SHP77 treated with DMSO at 0.1 percent for 48 hours (cell line): Measurements from ENCODE around the gene KARS1.
"Not testable (repeated sequence)": the region's sequence is repeated elsewhere in the genome, so short reads cannot be mapped to it uniquely, and the experiment has no call there.

Experiments
- DNase-seq: peaks from one replicate; lab custom pipeline; 2025; lab: John Stamatoyannopoulos, UW

The KARS1 gene

DNA sequence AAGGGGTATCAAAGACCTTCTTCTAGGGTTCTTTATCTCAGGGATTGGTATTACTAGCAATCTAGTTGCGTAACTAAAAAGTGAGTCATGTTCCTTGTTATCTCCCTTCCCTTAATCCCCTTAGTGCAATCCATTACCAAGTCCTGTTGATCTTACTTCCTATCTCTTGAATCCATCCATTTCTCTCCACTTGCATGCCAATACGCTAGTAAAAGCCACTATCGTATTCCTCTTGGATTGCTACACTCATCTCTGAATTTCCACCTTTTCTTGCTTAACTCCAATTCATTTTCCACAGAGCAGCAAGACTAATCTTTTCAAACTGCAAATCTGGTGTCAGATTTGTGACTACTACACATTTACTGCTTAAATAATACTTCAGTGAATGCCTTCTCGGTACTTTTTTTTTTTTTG lies 22.5 kb downstream of the KARS1 start:
- DNase-seq = no peak

DNA sequence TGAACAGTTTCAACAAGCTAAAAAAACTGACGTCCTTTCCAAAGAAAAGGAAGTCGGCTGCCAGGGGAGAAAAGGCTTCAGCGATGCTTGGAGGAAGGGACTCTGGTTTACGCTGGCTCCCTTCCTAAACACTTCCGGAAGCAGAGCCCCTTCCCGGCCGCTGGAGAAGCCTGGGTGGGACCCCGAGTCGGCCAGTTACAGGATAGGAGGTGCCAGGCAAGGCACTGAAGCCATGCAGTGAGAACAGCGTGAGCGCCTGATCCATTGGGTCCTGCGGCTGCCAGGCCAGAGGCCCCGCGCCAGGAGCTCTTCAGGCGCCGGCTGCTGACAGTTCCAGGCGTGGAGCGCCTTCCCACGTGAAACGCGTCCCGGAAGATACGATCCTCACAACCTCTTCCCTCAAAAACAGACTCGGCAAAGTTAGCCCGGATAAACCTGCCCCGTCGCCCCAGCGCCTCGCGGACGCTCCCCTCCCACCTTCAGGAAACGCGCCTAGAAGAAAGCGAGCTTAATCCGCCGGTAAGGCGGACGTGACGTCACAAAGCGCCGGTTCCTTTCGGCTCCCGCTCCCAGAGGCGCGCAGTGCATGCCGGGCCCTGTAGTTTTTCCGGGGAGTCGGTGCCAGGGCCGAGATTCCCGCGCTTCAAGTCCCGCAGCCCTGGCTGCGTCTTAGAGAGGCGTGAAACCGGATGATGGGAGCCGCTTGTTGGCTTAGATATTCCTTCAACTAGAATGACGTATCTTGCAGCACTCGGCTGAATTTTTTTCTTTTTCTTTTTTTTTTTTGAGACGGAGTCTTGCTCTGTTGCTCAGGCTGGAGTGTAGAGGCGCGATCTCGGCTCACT lies 24.5 kb downstream of the KARS1 start, which contains the start of gene ADAT1:
ADAT1 (minus strand) TSS at position 521 of the 845 bp plus-strand sequence. CDS start 2,482 bp downstream, outside the sequence.
- DNase-seq = peak; percentile 95

DNA sequence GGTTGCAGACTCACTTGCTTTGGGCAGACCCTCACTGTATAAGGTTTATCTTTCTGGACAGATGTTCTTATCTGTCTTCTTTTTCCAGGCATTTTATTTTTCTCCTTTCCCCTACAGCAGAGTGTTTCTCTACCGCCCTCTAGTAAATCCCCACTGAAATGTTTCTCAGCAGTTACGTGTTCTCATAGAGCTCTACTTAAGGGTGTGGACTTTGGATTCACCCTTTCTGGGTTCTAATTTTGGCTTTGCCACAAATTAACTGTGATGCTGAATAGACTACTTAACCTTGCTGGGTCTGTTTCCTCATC lies 26.3 kb downstream of the KARS1 start:
- no peak for DNase-seq

DNA sequence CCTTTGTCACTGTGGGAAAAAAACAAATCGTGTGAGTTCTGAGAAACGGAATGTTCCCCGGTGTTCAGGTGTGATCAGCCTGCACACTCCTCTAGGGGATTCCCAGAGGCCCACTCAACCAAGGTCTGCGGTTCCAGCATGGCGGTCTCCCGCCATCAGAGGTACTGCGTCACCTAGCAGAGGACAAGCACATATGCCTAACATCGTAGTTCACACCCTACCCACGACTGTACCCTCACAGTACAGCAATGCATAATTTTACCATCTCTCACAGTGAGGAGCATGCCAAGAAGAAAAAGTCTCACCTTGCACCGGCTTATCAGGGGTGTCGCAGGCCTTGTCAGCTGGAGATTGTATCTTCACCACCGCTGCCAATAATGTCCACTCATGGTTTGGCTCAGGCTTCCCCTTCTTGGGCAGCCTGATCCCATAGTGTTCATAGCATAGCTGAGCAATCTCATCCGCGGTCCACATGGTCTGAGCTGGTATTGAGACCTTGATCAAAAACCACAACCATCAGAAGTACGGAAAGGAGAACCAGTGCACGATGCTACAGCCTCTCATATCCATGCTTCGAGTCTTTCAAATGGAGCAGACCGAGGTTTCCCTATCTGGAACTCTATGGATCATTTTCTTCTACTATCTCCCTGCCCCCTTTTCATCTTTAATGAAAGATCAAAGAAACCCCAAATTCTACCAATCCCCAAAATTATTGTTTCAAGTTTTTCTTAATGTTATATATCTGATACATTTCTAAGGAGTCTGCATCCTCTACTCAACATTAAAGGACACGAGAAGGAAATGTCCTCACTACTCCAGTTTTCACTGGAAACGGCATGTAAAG lies 26.9 kb downstream of the KARS1 start:
- DNase-seq = no peak

DNA sequence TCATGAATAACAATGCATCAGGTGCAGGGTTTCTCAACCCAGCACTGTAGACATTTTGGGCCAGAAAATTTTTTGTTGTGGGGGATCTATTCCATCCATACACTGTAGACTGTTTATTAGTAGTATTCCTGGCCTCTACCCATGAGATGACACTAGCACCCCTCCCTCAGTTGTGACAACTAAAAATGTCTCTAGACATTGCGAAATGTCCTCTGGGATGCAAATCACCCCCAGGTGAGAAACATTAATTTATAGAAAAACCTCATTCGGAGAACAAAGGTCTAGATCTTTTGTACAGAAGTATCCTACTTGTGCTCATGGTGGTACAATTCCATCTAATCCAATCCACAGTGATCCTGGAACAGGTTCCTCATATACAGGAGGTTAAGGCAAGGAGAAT lies 28.7 kb downstream of the KARS1 start:
- no peak for DNase-seq

DNA sequence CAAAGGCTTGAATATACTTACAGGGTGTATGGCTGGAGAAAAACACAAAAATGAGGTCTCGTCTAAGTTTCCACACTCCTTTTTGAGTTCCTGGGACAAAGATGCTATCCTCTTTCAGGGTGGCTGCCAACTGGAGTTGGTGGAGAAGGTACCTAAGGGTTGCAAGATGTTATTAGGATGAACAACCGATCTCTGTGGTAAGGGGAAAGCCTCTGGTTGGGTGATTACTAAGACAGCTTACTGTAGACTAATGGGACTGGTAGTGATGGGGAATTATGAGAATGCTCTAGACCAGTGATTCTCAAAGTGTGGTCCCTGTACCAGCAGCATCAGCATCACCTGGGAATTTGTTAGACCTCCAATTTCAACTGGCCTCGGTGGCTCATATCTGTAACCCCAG lies 30.3 kb downstream of the KARS1 start:
- DNase-seq = no peak

DNA sequence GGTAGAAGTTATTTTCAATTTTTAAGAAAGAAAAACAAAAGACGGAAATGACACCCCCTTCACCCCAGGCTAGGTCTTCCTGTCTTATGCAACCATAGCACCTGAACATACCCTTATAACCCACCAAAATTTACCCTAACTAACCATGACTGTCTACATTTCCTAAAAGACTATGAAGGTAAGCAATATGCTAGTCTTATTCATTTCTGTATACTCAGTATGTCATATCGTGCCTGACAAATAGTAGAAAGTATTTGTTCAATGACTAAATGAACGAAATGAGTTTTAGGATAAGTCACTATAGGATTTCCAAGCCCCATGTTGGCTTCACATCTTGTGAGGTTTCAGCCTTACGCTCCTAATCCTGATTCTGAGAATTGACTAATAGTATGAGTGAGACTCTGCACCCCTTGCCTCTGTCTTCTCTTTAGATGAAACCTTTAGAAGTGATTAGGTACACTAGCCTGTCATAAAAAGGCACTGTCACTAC lies 30.9 kb downstream of the KARS1 start:
- DNase-seq = no peak

DNA sequence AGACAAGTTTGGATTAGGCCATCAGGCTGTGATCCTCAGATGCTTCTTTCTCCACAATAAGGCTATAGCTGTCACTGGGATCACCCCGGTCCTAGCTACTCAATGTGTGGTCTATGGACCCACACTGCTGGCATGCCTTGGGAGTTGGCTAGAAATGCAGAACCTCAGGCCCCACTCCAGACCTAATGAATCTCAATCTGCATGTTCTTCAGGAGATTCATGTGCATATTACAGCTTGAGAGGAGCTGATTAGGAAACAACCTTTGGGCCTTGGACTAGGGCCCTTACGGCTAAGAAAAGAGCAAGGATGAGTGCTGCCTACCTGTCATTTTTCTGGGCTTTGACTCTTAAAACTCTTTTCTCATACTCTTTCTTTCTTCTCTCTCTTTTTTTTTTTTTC lies 31.8 kb downstream of the KARS1 start:
- no peak for DNase-seq

DNA sequence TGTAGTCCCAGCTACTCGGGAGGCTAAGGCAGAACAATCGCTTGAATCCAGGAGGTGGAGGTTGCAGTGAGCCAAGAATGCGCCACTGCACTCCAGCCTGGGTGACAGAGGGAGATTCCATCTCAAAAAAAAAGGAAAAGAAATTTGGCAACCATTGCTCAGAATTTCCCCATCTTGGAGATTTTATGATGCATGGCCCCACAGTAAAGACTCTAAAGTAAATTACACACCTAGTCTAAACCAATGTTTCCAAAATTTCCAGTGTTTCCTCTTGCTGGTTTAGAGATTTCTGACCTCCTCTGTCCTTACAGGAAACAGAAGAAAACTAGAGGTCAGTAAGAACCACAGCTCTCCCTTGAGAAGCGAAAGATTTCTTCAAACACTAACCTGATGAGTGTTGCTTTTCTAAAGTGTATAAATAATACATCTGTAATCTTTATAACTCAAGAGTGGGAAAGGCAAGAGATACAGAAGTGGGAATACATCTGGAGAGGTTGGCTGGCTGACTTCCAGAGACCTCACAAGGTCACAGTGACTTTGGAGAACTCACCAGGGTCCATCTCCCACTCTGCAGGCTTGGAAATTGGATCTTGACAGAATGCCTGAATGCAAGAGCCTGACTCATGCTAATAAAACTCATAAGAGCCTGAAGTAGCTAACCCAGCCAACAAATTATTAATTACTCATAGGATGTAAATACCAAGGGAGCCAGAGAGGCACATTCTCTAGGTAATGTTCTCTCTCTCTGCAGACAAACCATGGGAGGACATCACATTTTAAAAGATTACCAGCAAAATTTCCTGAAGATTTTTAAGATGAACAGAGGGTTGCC lies 33.2 kb downstream of the KARS1 start:
- no peak for DNase-seq

DNA sequence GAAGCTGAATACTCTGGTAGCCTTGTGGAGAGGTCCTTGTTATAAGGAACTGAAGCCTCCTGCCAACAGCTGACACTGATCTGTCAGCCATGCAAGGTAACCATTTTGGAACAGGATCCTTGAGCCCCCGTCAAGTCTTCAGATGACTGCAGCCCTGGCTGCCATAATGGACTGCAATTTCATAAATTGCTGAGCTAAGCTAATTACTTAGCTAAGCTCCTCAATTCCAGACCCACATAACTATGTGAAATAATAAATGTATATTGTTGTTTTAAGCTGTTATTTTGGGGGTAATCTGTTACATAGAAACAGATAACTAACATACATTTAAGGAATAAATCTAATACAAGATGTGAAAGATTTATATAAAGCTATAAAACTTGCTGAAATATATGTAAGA lies 41.0 kb downstream of the KARS1 start:
- no peak for DNase-seq

DNA sequence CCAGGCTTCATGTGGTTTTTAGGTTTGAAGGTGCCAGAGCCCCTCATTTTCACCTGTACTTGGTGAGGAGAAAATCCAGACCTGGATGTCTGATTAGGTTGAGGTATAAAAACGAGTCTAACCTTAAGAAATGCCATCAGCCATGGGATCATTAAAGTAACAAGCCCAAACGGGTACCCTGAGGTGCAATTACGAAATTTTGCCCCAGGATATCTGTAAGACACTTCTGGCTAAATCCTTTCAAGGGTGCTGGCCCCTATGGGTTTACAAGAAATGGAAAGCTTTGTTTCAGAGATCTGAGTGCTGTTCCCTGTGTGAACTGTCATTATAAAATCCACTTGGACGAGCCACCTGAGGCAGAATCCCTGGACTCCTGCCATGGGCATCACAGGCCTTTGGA lies 44.2 kb downstream of the KARS1 start:
- DNase-seq = no peak

DNA sequence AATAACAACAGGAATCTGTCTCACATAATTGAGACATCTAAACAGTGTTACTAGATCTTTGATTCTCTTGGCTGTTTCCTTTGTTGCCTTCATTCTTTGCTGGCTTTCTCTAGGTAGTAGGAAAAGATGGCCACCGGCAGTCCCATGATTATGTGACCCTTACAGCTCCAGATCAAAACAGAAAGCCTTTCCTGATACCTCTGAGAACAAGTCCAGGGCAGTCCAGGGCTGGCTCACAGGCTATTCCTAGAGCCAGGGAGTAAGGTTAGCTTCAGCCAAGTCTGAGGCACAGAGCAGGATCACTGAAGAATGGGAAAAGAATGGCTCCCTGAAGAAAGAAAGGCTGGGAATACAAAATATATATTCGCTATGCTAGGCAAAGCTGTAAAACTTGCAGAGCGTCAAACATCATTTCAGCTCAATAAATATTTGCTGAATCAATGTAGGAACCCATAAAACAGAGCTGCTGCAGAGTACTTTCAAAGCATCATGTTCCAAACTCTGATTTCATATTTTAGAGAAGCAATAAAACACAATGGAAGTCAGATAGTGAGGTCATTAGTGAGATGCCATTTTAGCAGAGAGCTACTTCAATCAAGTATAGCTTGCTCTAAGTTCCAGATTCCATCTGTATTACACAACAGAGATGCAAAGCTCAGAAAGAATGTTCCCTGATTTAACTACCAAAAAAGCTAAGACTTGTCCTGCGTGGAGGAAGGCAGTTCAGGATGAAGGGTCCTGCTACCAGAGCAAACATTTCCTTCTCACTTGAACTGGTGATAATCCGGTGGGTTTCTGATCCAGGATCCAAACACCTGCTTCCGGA lies 47.8 kb downstream of the KARS1 start:
- no peak for DNase-seq

DNA sequence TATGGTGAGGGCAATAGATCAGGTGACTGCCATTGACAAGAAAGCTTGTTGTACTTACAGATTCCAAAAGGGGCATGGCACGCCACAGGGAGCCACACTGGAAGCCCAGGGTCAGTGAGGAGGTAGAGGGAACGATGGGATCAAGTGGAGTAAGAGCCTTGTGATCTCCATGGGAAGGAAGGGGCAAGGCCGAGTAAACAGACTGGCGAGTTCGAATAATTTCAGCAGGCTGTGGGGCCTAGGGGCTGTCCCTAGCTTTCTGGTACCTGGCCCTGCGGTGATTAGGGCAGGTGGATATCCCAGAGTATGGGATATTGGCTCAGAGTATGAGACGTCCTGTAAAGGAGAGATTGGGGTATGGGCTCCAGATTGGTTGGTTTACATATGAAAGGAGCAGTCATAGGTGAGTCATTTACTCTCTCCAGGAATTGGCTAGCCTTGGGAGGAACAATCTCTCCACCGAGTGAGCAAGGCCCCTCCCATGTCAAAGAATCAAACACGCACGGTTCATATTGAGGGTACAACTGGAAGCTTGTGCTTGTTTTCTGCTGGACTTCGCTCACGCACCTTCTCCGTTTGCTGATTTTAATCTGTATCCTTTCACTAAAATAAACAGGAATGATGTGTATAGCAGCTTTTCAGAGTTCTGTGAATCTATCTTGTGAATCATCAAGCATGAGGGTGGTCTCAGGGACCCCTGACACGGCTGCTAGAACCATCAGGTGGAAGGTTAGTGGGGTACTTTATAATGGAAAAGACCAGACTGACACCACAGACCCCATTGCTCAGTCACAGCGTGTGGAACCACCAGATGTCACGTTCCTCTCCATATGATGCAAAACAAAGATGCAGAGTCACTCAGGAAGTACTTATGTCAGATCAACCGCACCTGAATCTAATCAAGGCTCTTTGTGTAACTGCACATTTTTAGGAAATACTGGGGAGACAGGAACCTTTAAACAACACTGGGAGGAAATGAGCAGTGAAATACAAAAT lies 53.3 kb downstream of the KARS1 start:
- DNase-seq = peak; percentile 63

DNA sequence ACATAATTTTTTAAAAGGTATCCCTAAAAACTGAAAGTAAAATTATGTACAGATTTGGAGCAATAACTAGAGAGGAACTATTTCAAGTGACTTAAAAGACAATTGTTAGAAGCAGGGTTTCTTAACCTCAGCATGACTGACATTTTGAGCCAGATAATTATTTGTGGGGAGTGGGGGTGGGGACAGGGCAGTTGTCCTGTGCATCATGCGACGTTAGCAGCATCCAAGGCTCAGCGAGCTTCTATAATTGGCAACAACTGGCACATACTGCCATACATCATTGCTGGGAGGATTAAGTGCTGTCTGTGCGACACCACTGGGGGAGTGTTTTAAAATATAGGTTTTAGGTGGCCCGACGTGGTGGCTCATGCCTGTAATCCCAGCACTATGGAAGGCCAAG lies 54.2 kb downstream of the KARS1 start:
- DNase-seq = no peak

DNA sequence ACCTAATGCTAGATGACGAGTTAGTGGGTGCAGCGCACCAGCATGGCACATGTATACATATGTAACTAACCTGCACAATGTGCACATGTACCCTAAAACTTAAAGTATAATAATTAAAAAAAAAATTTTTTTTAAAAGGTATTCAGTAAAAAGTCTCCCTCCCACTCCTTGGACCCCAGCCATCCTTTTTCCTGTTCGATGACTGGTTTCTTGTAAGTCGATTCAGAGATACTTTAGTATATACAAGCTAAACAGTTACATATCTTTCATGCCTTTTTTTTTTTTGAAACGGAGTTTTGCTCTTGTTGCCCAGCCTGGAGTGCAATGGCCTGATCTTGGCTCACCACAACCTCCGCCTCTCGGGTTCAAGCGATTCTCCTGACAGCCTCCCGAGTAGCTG lies 55.5 kb downstream of the KARS1 start:
- DNase-seq = not testable (repeated sequence)

DNA sequence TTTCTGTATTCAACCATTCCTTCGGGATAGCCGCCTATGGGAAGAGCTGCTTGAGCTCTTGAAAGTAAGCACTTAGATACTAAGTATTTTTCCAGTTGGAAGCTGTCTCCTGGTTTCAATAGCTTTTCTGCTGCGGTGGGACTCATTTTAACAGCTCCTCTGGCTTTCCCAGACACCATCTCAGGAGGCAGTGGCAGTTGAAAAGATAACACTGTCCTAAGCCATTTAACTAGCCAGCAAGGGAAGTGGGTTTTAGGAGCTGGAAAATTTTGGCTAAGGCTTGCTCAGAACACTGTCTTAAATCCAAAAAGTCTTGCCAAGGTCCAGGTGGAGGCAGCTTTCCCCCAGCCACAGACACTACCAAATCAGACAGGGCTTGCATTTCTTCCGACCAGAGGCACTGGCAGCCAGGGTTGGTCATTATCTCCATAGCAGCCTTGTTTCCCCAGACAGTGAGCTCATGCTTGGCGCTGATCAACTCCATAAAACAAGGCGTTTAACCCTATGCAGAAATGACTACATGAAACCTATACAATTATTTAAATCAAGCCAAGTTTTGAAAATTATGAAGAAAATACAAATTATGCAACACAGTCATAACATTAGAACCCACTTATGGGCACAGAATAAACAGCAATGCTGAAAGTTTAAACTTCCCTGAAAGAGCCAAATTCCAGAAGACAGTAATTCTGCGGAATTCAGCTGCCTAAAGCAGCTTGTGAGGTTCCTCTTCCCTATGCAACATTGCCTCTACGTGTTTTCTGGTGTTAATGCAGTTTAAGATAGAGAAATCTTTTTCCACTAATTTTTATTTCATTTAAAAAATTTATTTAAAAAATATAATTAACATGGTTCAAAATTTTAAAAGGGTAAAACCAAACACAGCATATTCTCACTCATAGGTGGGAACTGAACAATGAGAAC lies 56.3 kb downstream of the KARS1 start:
- no peak for DNase-seq

DNA sequence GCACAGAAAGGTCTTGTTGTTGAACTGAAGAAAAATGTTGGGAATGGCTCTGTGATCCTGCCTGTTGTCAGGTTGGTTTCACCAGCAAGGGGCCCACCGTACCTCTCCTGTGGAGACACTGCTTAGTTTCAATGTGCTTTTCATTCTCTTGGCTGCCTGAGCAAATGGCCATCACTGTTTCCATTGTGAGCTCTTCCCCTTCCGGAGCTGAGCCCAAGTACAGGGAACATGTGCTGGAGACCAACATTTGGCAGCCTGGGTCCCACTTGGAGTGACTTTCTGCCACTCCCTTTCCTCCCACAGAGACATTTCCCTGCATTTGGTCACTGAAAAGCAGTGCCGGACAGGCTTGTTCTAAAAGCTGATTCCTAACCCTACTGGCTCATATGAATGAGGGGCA lies 58.2 kb downstream of the KARS1 start:
- no peak for DNase-seq

DNA sequence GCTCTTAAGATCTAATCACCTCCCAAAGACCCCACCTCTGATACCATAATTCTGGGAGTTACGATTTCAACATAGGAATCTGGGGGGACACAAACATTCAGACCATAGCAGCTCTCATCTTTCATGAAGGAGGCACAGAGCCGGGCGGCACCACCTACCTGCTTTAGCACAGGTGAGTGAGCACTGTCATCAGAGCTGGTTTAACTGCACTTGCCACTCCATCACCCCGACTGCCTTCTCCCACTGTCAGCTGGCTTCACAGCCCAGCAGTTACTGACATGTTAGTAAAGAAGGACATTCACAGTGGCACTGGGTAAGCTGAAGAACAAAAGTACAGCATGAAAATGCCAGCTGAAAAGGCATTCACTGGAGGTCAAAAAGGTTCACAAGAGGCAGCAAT lies 58.7 kb downstream of the KARS1 start:
- no peak for DNase-seq

DNA sequence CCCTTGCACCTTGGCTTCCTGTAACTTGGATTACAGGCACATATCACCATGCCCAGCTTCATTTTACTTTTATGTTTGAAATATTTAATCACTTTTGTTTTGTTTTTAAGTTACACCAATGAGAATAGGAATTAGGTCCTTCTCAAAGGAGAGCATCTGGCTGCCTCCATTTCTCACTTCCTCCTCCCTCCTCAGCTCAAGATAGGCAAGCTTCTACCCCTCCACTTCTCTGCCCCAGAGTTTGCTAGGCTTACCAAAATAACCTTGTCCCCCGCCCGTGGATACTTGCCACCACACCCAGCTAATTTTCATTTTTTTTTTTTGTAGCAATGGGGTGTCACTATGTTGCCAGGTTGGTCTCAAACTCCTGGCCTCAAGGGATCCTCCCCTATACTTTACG lies 63.4 kb downstream of the KARS1 start:
- DNase-seq = no peak
